ENCODE results near the gene PON2.

PON2 gene

GRCh38 chr7:95479992-95480624 lies 45.3 kb upstream of the PON2 start:
- Histone ChIP-seq H3K27me3 (ENCODE audit: insufficient read depth, poor library complexity, severe bottlenecking) (no peaks in the 10 kb centered on the region), H3K27ac (replicated peaks) (no peak overlapping the region), H3K4me3 (replicated peaks; ENCODE audit: insufficient read depth, low read length) (no peak overlapping the region)
- DNase-seq (ENCODE audit: low read depth in 1 of 2, low spot score in 1 of 2), result no peak
- no peak for TF ChIP-seq CTCF (IDR thresholded peaks at IDR 0.05; ENCODE audit: insufficient read depth, low read length)
- no peak for TF ChIP-seq SPI1 (IDR thresholded peaks at IDR 0.05; ENCODE audit: borderline replicate concordance, low read depth)

GRCh38 chr7:95478272-95479037 lies 43.6 kb upstream of the PON2 start:
- DNase-seq (ENCODE audit: low read depth in 1 of 2, low spot score in 1 of 2), result no peak
- Histone ChIP-seq H3K4me3 (replicated peaks; ENCODE audit: insufficient read depth, low read length) (no peak overlapping the region), H3K27ac (replicated peaks) (no peak overlapping the region), H3K27me3 (ENCODE audit: insufficient read depth, poor library complexity, severe bottlenecking) (no peaks in the 10 kb centered on the region)
- no peak for TF ChIP-seq SPI1 (IDR thresholded peaks at IDR 0.05; ENCODE audit: borderline replicate concordance, low read depth)
- TF ChIP-seq CTCF (IDR thresholded peaks at IDR 0.05; ENCODE audit: insufficient read depth, low read length), result no peak
- TF ChIP-seq POLR2AphosphoS5 (IDR thresholded peaks at IDR 0.05; ENCODE audit: low read depth), result no peak
- TF ChIP-seq GABPA (IDR thresholded peaks at IDR 0.05; ENCODE audit: low read depth), result no peak
- TF ChIP-seq REST (IDR thresholded peaks at IDR 0.05; ENCODE audit: insufficient replicate concordance, low read depth), result no peak

GRCh38 chr7:95476904-95477594 lies 42.2 kb upstream of the PON2 start:
- H3K27me3 ChIP-seq (ENCODE audit: insufficient read depth, poor library complexity, severe bottlenecking), result no peaks in the 10 kb centered on the region
- no peak for TF ChIP-seq POLR2AphosphoS5 (IDR thresholded peaks at IDR 0.05; ENCODE audit: low read depth)
- TF ChIP-seq REST (IDR thresholded peaks at IDR 0.05; ENCODE audit: insufficient replicate concordance, low read depth), result no peak
- peak; percentile 38 for TF ChIP-seq CTCF (IDR thresholded peaks at IDR 0.05; ENCODE audit: insufficient read depth, low read length)
- no peak overlapping the region for H3K4me3 ChIP-seq (replicated peaks; ENCODE audit: insufficient read depth, low read length)
- peak; percentile 17 to 48 for DNase-seq (ENCODE audit: low read depth in 1 of 2, low spot score in 1 of 2)
- no peak overlapping the region for H3K27ac ChIP-seq (replicated peaks)
